ENCODE data around the gene NGEF. TPM values are rescaled to one million over a fixed set of nuclear protein-coding genes. Genes with fewer than 3 reads are reported as not detected.

Gene NGEF
- total RNA-seq, 2 donors from 2014 or later, result 0.81 to 3.6 TPM

- Histone ChIP-seq H3K4me3 (no peak overlapping the region), H3K4me1 (ENCODE audit: control insufficient read depth in 1 of 2, low read depth in 2 of 2) (no peaks in the 10 kb centered on the region), H3K36me3 (no peaks in the 10 kb centered on the region), H3K9me3 (no peaks in the 10 kb centered on the region), H3K27ac (no peak overlapping the region), H3K27me3 (replicated peaks; ENCODE audit: insufficient read depth) (no peaks in the 10 kb centered on the region)
- TF ChIP-seq CTCF (IDR thresholded peaks at IDR 0.05), result no peak
- no peak for DNase-seq (ENCODE audit: low spot score)
- no peak for ATAC-seq (ENCODE audit: insufficient number of reproducible peaks, low FRiP score, low read depth)
Observed at GRCh38 chr2:233041722-233042323, 28.8 kb upstream of the NGEF start.

GRCh38 chr2:233040571-233040970, 27.5 kb upstream of the NGEF start:
- Histone ChIP-seq H3K4me3 (no peak overlapping the region), H3K9me3 (no peaks in the 10 kb centered on the region), H3K4me1 (ENCODE audit: control insufficient read depth in 1 of 2, low read depth in 2 of 2) (no peaks in the 10 kb centered on the region), H3K27me3 (replicated peaks; ENCODE audit: insufficient read depth) (no peaks in the 10 kb centered on the region), H3K36me3 (no peaks in the 10 kb centered on the region), H3K27ac (no peak overlapping the region)
- no peak for TF ChIP-seq CTCF (IDR thresholded peaks at IDR 0.05)
- DNase-seq (ENCODE audit: low spot score) (no peak), ATAC-seq (ENCODE audit: insufficient number of reproducible peaks, low FRiP score, low read depth) (no peak)

GRCh38 chr2:233039846-233040530, 26.9 kb upstream of the NGEF start:
- no peaks in the 10 kb centered on the region for H3K36me3 ChIP-seq
- no peak for TF ChIP-seq CTCF (IDR thresholded peaks at IDR 0.05)
- H3K4me1 ChIP-seq (ENCODE audit: control insufficient read depth in 1 of 2, low read depth in 2 of 2), result no peaks in the 10 kb centered on the region
- ATAC-seq (ENCODE audit: insufficient number of reproducible peaks, low FRiP score, low read depth) (no peak), DNase-seq (ENCODE audit: low spot score) (no peak)
- H3K27me3 ChIP-seq (replicated peaks; ENCODE audit: insufficient read depth), result no peaks in the 10 kb centered on the region
- H3K4me3 ChIP-seq, result no peak overlapping the region
- H3K27ac ChIP-seq, result no peak overlapping the region
- no peaks in the 10 kb centered on the region for H3K9me3 ChIP-seq

GRCh38 chr2:233039212-233039845, 26.3 kb upstream of the NGEF start:
- no peak overlapping the region for H3K27ac ChIP-seq
- DNase-seq (ENCODE audit: low spot score) (no peak), ATAC-seq (ENCODE audit: insufficient number of reproducible peaks, low FRiP score, low read depth) (no peak)
- no peaks in the 10 kb centered on the region for H3K36me3 ChIP-seq
- no peak for TF ChIP-seq CTCF (IDR thresholded peaks at IDR 0.05)
- H3K27me3 ChIP-seq (replicated peaks; ENCODE audit: insufficient read depth), result no peaks in the 10 kb centered on the region
- no peak overlapping the region for H3K4me3 ChIP-seq
- no peaks in the 10 kb centered on the region for H3K4me1 ChIP-seq (ENCODE audit: control insufficient read depth in 1 of 2, low read depth in 2 of 2)
- H3K9me3 ChIP-seq, result no peaks in the 10 kb centered on the region

GRCh38 chr2:233037078-233037477, 24.0 kb upstream of the NGEF start:
- ATAC-seq (ENCODE audit: insufficient number of reproducible peaks, low FRiP score, low read depth) (no peak), DNase-seq (ENCODE audit: low spot score) (no peak)
- Histone ChIP-seq H3K4me1 (ENCODE audit: control insufficient read depth in 1 of 2, low read depth in 2 of 2) (peaks cover 0 to 3% of the 10 kb centered on the region in 2 donors), H3K27ac (no peak overlapping the region), H3K27me3 (replicated peaks; ENCODE audit: insufficient read depth) (no peaks in the 10 kb centered on the region), H3K4me3 (no peak overlapping the region), H3K9me3 (no peaks in the 10 kb centered on the region), H3K36me3 (no peaks in the 10 kb centered on the region)
- no peak for TF ChIP-seq CTCF (IDR thresholded peaks at IDR 0.05)

All from thoracic aorta (tissue), 2 donors.